ENCODE data around the gene CDH24. TPM values are rescaled to one million over a fixed set of nuclear protein-coding genes. Genes with fewer than 3 reads are reported as not detected.
A peak's percentile ranks its signal among the peaks of the same experiment; 100 is the strongest.
"Not testable (repeated sequence)": the region's sequence is repeated elsewhere in the genome, so short reads cannot be mapped to it uniquely, and the experiment has no call there.

The CDH24 gene
- total and polyA plus RNA-seq, 10 donors = 1.3 to 9.4 (median 5.4) TPM

DNA sequence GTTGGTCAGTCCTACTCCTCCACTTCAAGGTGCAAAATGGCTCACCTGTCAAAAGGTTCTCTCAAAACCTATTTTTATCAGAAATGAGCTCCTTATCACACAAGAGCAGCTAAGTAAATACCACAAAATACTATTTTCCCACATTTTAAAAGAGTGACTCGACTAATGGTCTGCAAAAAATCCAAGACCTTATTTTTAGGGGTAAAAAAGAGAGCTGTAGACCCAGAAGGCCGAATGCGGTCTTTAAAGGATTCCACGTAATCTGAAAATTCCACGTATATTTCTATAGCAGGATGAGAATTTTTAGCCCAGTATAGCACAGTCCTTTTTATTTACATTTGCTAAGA lies 51.2 kb downstream of the CDH24 start:
- Histone ChIP-seq H3K27me3 (replicated peaks in 1 of 7) (no peaks in the 10 kb centered on the region), H3K4me3 (peak overlapping the region in 7 of 8 donors; percentile 58 to 89 (median 60)), H3K36me3 (no peaks in the 10 kb centered on the region), H3K4me1 (peaks cover 16 to 48% (median 36%) of the 10 kb centered on the region in 6 donors), H3K9me3 (no peaks in the 10 kb centered on the region), H3K27ac (peak overlapping the region; percentile 95 to 98 (median 97))
- no peak for DNase-seq
- no peak for TF ChIP-seq POLR2A (IDR thresholded peaks at IDR 0.05)
- no peak for TF ChIP-seq POLR2AphosphoS5 (IDR thresholded peaks at IDR 0.05)
- TF ChIP-seq, protein P1, sequence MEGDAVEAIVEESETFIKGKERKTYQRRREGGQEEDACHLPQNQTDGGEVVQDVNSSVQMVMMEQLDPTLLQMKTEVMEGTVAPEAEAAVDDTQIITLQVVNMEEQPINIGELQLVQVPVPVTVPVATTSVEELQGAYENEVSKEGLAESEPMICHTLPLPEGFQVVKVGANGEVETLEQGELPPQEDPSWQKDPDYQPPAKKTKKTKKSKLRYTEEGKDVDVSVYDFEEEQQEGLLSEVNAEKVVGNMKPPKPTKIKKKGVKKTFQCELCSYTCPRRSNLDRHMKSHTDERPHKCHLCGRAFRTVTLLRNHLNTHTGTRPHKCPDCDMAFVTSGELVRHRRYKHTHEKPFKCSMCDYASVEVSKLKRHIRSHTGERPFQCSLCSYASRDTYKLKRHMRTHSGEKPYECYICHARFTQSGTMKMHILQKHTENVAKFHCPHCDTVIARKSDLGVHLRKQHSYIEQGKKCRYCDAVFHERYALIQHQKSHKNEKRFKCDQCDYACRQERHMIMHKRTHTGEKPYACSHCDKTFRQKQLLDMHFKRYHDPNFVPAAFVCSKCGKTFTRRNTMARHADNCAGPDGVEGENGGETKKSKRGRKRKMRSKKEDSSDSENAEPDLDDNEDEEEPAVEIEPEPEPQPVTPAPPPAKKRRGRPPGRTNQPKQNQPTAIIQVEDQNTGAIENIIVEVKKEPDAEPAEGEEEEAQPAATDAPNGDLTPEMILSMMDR (IDR thresholded peaks at IDR 0.05 in 8 of 11, conservative IDR thresholded peaks at IDR 0.05 in 3 of 11) = no peak
- WGBS, 5 donors = 43 to 57% (median 44%) methylated on average over 5 of the region's 5 CpGs
- intact Hi-C loops (cut with DNase I; ENCODE audit: low total_unique reads) = no loop called here

DNA sequence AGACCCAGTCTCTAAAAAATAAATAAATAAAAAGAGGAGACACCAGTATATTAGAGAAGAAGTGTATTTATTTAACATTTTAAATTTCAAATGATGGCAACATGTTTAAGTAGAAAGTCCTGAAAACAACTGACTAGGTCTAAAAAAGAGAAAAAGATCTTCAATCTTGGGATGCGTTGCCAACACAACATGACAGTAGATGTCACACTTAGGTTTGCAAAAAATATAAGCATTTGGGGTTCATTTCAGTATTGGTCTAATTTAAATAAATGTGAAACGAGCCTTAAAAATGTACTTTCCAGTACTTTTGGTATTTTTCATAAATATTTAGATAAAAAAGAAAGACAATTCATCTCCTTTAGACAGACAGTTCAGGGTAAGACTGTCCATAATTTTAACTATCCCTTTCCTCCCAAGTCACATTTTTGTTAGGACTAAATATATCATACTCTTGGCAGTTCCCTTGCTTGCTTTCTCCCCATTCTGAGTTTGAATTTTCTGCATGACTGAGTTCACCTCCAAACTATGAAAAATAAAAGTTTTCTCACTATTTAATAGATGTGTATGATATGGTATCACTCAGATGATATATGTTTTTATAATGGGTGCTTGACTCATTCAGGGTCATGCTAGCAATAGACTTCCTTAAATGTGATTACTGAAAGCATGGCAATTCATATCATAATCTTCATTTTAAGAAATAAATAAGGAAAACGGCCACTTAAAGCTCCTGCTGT lies 51.7 kb downstream of the CDH24 start:
- no peak for DNase-seq
- peak overlapping the region in 6 of 8 donors; percentile 95 to 98 (median 97) for H3K27ac ChIP-seq
- no peaks in the 10 kb centered on the region for H3K9me3 ChIP-seq
- peaks cover 16 to 48% (median 36%) of the 10 kb centered on the region in 6 donors for H3K4me1 ChIP-seq
- TF ChIP-seq POLR2A (IDR thresholded peaks at IDR 0.05) (no peak), POLR2AphosphoS5 (IDR thresholded peaks at IDR 0.05) (no peak)
- TF ChIP-seq, protein P1 (IDR thresholded peaks at IDR 0.05 in 8 of 11, conservative IDR thresholded peaks at IDR 0.05 in 3 of 11) = no peak
- H3K27me3 ChIP-seq (replicated peaks in 1 of 7) = no peaks in the 10 kb centered on the region
- H3K4me3 ChIP-seq = peak overlapping the region in 4 of 8 donors; percentile 58 to 89 (median 62)
- intact Hi-C loops (cut with DNase I; ENCODE audit: low total_unique reads) = no loop called here
- 58 to 74% (median 67%) methylated on average over 3 of the region's 3 CpGs for WGBS, 5 donors
- no peaks in the 10 kb centered on the region for H3K36me3 ChIP-seq

DNA sequence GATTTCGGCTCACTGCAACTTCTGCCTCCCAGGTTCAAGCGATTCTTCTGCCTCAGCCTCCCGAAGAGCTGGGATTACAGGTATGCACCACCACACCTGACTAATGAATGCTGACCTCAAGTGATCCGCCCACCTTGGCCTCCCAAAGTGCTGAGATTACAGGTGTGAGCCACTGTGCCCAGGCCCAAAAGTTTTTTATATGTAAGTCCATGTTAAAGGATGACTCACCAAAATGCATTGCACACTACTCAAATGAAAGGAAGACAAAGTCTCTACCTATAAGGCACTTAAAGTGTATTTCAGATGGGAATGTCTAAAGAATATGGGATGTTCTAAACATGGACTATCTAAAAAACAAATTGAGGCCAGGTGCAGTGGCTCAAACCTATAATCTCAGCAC lies 53.0 kb downstream of the CDH24 start:
- DNase-seq = not testable (repeated sequence)

DNA sequence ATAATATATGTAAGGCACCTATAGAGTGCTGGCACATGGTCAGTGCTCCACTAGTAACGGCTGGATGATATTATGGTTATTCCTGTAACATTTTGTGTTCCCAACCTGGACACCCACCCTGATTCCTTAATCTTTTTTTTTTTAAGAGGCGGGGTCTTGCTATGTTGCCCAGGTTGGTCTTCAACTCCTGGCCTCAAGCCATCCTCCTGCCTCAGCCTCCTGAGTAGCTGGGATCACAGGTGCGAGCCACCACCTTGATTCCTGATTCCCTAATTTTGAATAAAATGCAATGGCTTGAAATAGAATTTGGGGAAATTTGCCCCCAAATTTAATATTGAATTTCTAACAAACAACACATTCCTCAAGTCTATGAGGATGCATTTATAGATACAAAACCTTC lies 54.7 kb downstream of the CDH24 start:
- Histone ChIP-seq H3K4me3 (no peak overlapping the region), H3K27ac (no peak overlapping the region), H3K36me3 (peaks cover 0 to 20% (median 0%) of the 10 kb centered on the region in 6 donors), H3K27me3 (replicated peaks in 1 of 7) (no peaks in the 10 kb centered on the region), H3K9me3 (no peaks in the 10 kb centered on the region), H3K4me1 (peaks cover 9 to 20% (median 15%) of the 10 kb centered on the region in 6 donors)
- intact Hi-C loops (cut with DNase I; ENCODE audit: low total_unique reads) = no loop called here
- TF ChIP-seq, protein P1 (IDR thresholded peaks at IDR 0.05 in 8 of 11, conservative IDR thresholded peaks at IDR 0.05 in 3 of 11) = no peak
- no peak for TF ChIP-seq POLR2A (IDR thresholded peaks at IDR 0.05)
- no peak for TF ChIP-seq POLR2AphosphoS5 (IDR thresholded peaks at IDR 0.05)
- no peak for DNase-seq
- WGBS, 5 donors = 89 to 98% (median 95%) methylated on average over 3 of the region's 3 CpGs

More for the DNA sequence above, 53.0 kb downstream of the CDH24 start:
- H3K9me3 ChIP-seq; H3K4me3 ChIP-seq; intact Hi-C loops (cut with DNase I; ENCODE audit: low total_unique reads); H3K36me3 ChIP-seq; H3K27ac ChIP-seq; H3K27me3 ChIP-seq (replicated peaks in 1 of 7): not testable (repeated sequence)
- peaks cover 16 to 37% (median 29%) of the 10 kb centered on the region in 6 donors for H3K4me1 ChIP-seq
- WGBS, 5 donors = 97 to 98% (median 97%) methylated on average over 4 of the region's 4 CpGs

Data from spleen (tissue), 11 donors.